Gastroesophageal sphincter (tissue), 3 donors: ENCODE results near the gene POLK.
"Not testable (repeated sequence)": the region's sequence is repeated elsewhere in the genome, so short reads cannot be mapped to it uniquely, and the experiment has no call there.

ENCODE experiments used
- EP300 ChIP-seq: sonication (generic); formaldehyde crosslinking; IDR thresholded peaks from one replicate; pipeline ENCODE4 v1.6.1; 2017; ENCODE audit warnings: antibody characterized with exemption, mild to moderate bottlenecking
- POLR2A ChIP-seq, 2 donors: fragments of 450-650 bp; IDR thresholded peaks; one replicate each; pipeline ENCODE4 v1.6.1; 2017; ENCODE audit warnings: antibody characterized with exemption in 2 of 2, mild to moderate bottlenecking in 2 of 2, moderate library complexity in 1 of 2
- POLR2AphosphoS5 ChIP-seq: sonication (generic); formaldehyde crosslinking; IDR thresholded peaks from one replicate; pipeline ENCODE4 v1.6.1; 2017; ENCODE audit warnings: antibody characterized with exemption
- TF ChIP-seq, protein P1 (sequence below), 4 experiments: fragments of 200-600 bp in 2 of 4; fragments of 450-650 bp in 2 of 4; sonication (generic) in 1 of 4; IDR thresholded peaks; one replicate each; pipeline ENCODE4 v1.5.1; 2017 to 2019; ENCODE audit warnings: antibody characterized with exemption in 4 of 4, mild to moderate bottlenecking in 2 of 4, moderate library complexity in 2 of 4

- TF ChIP-seq, protein P1, sequence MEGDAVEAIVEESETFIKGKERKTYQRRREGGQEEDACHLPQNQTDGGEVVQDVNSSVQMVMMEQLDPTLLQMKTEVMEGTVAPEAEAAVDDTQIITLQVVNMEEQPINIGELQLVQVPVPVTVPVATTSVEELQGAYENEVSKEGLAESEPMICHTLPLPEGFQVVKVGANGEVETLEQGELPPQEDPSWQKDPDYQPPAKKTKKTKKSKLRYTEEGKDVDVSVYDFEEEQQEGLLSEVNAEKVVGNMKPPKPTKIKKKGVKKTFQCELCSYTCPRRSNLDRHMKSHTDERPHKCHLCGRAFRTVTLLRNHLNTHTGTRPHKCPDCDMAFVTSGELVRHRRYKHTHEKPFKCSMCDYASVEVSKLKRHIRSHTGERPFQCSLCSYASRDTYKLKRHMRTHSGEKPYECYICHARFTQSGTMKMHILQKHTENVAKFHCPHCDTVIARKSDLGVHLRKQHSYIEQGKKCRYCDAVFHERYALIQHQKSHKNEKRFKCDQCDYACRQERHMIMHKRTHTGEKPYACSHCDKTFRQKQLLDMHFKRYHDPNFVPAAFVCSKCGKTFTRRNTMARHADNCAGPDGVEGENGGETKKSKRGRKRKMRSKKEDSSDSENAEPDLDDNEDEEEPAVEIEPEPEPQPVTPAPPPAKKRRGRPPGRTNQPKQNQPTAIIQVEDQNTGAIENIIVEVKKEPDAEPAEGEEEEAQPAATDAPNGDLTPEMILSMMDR (IDR thresholded peaks at IDR 0.05): not testable (repeated sequence)
- not testable (repeated sequence) for TF ChIP-seq POLR2AphosphoS5; POLR2A (IDR thresholded peaks at IDR 0.05); EP300
Observed at GRCh38 chr5:75533716-75534115, 22.0 kb downstream of the POLK start.
